A204.1 (cell line): Measurements from ENCODE around the gene HOMER2.
"Not testable (repeated sequence)": the region's sequence is repeated elsewhere in the genome, so short reads cannot be mapped to it uniquely, and the experiment has no call there.

Experiments
- FAIRE-seq: peaks from 2 replicates; lab custom pipeline; 2012; peaks lifted over from hg19 to GRCh38; lab: Jason Lieb, UNC

Gene HOMER2

DNA sequence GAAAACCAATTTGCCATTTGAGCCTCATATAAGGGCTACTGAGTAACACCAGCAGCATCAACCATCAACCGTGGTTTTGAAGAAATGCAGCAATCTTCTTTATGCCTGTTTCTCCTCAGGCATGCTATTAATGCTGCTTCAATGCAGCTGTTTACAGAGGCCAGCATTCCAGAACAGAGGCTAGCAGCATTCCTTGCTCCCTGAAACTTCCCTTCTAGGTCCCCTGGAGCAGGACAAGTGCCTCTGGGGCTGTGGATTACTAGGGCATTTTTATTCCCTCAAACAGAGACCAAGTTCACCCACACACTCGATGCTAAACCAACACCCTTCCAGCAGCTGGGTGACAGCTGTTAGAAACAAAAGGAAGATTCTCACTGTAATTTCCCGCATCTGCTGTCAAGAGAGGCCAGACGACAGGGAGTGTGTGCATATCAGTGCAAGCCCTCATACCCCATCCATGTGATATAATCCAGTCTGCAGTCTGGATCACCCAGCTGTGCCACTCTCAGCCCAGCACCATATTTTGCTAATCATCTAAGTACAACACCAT lies 57.5 kb downstream of the HOMER2 start:
- no peak for FAIRE-seq

DNA sequence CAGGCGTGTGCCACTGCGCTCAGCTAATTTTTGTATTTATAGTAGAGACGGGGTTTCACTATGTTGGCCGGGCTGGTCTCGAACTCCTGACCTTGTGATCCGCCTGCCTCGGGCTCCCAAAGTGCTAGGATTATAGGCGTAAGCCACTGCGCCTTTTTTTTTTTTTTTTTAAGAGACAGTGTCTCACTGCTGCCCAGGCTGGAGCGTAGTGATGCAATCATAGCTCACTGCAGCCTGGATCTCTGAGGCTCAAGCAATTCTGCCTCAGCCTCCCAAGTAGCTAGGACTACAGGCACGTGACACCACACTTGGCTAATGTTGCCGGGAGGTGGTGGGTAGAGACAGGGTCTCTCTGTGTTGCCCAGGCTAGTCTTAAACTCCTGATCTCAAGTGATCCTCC lies 59.0 kb downstream of the HOMER2 start:
- not testable (repeated sequence) for FAIRE-seq

DNA sequence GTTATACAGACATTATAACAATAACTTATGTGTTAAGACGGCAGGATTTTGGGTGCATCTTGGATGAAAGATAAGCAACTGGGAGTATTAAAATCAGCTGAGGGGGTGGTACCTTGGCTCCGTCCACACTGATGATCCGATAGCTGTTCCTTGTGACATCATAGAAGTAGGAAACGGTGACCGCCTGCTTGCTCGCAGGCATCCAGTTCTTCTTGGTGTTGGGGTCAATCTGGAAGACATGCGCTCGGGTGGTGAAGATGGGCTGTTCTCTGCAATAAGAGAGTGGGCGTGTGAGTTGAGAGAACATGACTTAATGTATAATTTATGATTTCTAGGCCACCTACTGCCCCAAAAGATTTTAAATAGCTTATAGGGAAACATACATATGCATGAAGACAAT lies 59.9 kb downstream of the HOMER2 start:
- no peak for FAIRE-seq

DNA sequence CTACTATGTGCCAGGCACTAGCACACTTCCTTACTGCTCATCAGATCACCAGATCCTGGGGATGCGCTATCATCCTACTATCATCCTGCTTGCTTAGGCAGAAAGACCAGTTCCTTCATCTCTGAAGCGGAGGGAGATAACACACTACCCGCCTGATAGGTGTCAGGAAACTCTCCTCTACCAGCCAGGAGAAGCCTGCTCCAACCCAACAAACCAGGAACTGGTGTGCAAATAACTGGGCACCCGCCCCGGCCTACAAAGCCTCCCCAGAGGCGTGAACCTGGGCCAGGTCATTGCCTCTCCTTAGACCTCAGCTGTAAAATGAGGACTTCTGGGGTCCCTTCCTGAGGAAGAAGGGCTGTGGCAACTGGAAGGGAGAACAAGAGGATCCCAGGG lies 61.5 kb downstream of the HOMER2 start:
- FAIRE-seq: no peak

DNA sequence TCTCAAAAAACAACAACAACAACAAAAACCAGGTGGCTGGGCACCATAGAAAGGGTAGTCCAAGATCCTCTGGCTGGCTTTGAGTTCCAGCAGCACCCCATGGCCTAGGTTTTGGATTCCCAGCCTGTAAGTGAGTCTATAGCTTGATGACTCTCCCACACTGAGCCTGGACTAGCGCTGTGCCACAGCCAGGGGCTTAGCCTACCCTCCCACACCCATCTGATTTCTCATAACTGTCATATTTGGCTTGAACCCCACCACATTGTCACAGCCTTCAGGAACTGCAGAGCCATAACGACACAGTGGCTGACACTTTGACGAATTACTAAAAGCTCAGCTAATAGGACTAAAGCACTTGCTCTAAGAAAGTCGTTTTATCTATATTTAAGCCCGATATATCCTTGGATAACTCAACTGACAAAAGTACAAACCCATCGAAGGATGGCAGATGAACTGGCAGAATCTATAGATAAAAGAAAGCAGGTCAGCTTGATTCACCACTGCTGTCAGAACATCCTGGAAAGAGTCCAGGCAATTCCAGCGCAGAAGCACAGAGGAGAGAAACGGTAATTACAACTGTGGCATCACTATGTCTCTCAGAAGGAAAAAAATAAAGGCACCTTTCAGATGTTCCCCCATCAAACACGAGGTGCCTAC lies 62.1 kb downstream of the HOMER2 start:
- no peak for FAIRE-seq

DNA sequence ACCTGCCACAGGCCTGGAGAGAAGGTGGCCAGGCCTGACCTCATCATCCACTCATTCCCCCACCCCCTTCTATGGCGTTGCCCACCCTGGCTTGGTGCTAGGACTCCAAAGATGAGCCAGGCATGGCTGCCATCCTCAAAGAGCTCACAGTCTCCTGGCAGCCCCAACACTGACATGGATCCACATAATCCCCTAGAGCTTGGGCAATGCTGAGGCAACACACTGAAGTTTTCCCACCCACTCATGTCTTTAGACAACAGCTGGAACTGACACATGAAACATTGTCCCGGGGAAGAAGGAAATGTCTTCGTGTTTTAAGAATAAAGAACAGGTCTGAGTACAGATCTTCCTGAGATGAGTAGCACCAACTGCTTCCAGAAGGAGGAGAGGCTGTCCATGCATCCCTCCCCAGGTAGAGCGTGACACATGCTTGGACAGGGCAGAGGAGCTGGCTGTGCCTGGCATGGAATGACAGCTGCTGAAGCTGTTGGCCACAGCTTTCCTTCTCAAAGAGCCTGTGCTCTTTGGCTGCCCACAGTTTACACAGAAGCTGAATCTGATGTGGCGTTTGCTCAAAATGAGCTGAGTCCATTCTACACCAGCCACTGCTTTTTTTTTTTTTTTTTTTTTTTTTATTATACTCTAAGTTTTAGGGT lies 70.1 kb downstream of the HOMER2 start:
- no peak for FAIRE-seq

DNA sequence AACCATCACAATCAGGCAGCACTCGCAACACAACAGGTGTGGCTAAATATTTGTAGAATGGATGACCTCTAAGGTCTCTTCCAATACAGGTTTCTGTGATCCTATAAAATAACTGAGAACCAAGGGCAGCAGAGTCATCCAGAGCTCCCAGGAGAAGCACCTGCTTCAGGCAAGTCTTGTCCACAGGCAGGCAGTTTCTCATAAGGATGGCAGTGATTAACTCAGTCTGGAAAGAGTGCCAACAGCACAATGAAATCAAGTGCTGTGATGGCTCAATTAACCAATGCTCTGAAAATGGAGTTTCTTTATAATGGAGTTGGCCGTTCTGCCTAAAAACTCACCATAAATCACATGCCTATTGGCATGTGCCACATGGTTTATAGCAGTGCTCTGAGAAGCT lies 70.8 kb downstream of the HOMER2 start:
- no peak for FAIRE-seq

DNA sequence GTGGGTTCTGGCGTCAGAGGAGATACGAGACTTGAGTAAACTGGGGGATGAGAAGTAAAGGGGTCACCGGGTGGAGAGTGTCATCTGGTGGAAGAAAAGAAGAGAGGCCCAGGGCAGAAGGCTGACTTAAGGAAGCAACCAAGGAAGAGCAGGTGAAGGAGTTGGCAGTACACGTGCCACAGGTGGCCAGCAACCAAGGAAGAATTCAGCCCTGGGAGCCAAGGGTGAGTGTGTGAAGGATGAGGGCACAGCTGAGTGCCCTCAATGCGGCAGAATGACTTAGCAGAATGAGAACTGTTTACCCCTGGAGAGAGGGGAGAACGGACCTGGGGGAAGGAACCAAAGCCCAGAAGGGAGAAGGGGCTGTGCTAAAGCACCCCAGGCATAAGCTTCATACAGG lies 71.8 kb downstream of the HOMER2 start:
- no peak for FAIRE-seq

DNA sequence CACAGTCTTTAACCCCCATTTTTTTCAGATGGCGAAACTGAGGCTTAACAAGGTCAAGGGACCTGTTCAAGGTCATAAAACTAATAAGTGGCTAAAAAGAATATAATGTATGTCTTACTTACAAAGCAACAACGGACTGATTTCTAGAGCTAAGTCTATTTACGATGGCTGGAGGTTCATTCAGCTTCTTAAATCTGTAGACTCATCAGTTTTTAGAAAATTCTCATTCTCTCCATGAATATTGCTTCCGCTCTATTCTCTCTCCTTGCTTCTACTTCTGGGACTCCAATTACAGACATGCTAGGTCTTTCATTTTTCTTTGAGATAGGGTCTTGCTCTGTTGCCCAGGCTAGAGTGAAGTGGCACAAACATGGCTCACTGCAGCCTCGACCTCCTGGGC lies 74.2 kb downstream of the HOMER2 start:
- no peak for FAIRE-seq

DNA sequence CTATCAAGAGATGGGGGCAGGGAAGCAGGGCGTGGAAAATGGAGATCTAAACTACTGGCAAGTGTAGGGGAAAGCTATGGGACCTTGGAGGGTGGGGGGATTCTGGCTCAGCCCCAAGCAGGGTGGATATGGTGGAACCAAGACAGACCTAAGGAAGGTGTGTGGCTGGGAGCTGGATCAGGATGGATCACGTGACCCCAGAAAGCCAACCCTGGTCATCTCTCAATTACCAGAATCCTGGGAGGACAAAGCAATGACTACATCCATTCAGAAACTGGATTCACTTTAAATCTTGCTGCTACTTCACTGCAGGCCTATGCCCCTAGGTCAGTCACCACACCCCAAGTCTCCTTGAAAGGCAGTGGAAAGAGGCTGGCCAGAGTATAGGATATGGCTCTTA lies 74.7 kb downstream of the HOMER2 start:
- no peak for FAIRE-seq

DNA sequence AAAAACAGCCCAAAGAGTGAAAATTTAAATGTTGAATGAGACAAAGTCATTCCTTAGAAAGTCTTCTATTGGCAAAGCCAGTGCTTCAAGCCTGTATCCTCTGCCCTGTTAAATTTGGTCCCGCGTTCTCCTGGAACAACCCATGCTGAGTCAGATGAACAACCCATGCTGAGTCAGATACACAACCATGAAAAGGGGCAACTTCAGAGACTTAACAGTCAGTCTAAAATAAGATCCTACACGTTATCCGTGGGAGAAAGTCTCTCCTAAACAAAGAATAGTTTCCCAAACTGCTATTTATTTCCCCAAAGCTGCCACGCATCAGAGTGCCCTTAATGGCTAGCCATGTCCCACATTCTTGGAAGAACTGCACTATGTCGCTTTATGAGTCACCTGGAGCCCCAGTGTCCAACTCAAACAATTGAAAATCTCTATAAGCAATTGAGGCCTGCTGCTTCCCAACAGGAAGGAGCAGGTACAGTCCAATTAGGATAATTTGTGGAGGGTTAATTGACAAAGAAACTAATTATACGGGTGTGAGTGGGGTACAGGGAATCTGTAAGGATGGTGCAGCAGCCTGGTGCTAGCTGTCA lies 77.0 kb downstream of the HOMER2 start:
- FAIRE-seq: no peak

DNA sequence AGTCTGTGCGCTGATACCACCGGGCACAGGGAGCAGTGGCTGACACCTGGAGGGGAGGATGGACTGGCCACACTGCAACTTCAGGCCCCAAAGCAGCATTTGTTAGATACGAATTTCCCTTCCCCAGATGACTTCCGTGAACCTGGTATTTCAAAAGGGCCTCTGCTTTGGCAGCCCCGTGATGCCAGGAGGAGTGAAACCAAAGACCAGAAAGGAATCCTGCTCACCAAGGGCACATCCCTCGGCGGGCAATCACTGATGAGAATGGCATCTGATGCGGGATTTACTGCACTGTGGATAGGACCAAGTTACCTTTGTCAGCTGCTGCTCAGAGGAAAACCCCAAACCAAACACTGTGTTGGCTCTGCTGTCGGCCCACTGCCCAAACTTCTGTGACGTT lies 77.6 kb downstream of the HOMER2 start:
- FAIRE-seq: no peak

DNA sequence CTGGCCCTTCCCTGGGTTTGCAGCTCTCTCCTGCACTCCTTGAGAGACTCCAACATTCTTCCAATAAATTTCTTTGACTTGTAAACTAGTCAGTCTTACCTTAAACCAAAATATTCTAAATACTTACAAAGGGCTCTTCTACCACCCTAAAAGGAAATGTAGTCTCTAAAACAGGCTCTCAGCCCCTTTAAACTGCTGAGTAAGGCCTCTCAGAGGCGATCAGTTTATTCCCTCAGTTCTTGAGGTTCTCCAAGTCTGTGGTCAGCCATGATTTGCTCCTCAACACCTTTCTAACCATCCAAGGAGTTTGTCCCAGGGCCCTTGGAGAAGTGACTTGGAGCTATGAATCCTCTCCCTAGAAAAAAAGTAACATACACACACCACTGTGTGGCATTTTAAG lies 78.3 kb downstream of the HOMER2 start:
- FAIRE-seq: no peak

DNA sequence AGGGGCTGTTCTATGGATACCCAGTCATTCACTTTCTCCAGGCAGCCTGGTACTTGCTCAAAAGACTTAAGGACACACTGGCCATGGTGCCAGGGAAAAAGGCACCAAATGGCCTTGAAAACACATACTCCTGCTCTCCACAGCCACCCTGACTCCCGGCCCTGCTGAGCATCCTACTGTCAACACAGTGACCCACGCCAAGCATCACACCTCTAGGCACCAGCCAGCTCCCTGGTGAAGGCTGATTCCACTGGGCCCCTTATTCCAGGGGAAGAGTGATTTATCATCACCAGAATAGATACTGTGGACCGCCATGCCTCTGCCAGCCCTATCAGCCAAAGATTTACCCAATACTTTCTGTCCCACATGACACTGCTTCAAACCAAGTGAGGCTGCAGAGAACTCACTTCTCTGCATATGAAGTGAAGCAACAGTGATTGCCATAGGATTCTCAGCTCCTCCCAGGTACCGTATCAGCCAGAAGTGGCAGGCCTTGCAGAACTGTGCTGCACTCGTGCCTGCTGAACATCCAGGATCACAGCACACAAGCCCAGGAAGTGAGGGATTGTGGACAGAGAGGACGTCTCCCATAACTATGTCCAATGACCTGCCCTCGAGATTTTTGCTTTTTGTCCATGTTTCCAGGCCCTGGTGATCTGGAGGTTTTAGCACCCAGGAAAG lies 79.4 kb downstream of the HOMER2 start:
- no peak for FAIRE-seq

DNA sequence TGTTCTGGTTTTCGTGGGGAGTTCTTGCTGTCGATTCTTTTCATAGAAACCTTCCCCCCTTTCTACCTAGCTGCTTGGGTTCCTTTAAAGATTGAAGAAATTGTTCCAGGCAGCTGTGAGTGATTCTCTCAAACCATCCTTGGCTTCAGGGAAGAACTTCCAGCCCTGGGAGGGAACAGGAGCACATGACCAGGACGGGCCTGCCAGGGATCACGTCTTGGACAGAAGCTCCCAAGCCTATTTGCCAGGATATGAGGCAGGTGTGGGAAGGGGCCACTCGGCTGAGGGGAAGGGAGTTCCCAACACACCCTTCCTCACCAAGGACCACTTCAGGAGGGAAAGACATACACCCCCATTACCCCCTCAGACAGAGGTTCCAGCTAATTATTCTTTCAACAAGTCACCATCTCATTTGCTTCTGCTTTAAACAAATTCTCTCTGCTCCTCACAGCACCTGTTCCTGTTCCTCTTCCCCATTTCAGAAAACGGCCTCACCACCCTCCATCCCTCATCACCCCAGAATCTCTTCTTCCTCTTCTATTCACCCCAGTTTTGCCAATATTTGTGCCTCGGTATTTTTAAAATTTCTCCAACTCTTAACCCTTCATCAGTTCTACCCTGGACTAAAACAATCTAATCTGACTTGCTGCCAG lies 80.6 kb downstream of the HOMER2 start:
- no peak for FAIRE-seq

DNA sequence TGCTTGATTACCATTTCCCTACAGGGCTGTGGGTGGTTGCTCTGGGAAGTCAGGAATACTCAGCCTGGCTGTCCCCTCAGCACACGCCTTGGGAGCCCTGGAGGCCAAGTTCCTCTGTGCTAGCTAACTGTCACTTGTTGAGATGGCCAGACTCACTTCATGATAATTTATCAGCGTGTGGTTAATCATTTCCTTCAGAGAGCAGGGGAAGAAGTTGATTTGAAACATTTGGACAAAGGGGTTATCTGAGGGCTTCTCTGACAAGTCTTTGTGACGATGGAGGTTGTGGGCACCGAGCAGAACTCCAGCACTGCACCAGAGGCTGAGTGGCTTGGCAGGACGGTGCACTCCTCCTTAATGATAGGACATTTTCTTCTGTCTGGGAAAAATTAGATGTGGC lies 81.2 kb downstream of the HOMER2 start:
- no peak for FAIRE-seq

DNA sequence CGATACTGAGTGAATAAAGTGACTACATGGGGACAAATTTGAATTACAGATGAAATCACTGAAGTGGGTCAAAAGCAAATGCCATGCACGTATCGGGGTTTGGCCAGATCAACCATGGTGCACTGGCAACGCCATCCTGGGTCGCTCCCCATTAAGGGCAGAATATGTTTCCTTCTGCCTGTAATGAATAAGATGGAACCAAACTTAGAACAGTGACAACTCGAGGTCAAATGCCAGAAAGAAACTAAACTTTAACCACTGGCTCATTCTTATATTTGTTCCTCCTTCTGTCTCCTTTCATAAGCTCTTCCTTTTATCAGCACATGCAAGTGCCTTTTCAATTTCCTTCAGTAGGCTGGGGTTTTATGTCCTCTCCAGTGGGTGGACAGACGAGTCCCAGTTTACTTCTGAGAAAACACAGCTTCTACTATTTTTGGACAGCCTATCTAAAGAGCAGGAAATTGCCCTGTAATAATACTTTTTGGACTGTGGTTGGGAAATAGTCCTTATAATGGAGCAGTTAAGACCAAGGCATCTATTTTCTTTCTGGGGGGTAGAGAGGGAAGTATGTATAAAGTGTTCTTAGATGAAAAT lies 81.7 kb downstream of the HOMER2 start:
- no peak for FAIRE-seq

DNA sequence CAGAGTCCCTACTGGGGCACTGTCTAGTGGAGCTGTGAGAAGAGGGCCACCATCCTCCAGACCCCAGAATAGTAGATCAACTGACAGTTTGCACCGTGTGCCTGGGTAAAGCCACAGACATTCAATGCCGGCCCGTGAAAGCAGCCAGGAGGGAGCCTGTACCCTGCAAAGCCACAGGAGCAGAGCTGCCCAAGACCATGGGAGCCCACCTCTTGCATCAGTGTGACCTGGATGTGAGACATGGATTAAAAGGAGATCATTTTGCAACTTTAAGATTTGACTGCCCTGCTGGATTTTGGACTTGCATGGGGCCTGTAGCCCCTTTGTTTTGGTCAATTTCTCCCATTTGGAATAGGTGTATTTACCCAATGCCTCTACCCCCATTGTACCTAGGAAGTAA lies 86.5 kb downstream of the HOMER2 start:
- FAIRE-seq: not testable (repeated sequence)

DNA sequence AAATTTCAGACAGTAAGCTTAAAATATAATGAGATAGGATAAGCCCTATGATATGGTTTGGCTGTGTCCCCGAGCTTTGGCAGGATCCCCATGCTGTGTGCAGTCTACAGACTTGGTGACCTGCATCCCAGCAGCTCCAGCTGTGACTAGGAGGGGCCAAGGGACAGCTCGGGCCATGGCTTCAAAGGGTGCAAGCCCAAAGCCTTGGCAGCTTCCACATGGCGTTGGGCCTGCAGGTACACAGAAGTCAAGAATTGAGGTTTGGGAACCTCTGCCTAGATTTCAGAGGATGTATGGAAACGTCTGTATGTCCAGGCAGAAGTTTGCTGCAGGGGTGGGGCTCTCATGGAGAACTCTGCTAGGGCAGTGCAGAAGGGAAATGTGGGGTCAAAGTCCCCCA lies 86.9 kb downstream of the HOMER2 start:
- not testable (repeated sequence) for FAIRE-seq

DNA sequence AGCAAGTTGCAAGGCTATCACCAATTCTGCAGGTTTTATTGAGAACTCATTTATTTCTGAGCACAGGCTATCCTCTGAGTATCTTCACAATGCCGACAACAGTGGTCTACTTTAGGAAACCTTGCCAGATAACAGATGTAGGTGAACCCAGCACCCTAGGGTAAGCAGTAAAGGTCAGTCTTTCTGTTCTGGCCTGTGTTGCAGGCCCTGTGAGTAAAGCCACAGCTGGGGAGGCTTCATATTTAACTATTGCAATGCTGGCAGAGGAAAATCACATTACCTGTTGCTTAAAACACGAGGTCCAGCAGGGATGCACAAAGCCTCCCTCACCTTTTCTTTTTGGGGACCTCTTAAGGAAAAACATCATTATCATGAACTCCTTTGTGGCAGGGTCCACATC lies 87.6 kb downstream of the HOMER2 start:
- no peak for FAIRE-seq

DNA sequence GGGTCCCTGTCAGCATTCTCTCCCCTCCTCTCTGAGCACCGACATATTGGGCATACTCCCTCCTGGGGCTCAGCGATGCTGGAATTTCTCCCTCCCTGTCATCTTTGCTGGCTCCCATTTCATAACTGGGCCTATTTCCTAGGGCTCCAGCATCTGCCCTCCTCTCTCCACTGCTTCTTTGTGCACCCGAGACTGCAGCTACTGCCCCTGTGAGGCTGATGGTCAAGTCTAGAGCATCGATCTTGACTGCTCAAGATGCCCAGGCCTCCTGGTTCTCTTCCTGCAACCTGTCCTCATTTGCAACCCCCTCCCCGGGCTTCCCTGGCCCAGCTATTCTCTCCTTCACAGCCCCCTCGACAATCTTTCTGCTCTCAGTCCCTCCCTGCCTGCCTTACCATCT lies 89.6 kb downstream of the HOMER2 start:
- no peak for FAIRE-seq

DNA sequence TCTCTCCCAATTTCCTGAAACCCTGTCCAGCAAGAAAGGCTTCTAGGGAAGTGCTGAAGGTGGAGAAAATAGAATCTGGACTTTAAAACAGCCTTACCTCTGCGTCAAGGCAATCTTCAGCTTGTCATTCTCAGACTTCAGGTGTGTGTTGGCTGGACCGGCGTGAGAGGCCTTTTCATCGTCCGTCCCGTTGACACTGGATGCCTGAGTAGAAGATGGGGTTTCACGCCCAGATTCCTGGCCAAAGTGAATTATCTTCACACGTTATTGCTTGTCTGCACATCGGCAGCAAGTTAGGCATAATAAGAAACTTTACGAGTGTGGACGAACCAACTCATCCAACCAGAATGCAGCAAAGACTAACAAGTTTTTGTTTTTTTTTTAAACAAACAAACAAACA lies 93.6 kb downstream of the HOMER2 start:
- FAIRE-seq: no peak
